RKO (cell line): ENCODE measurements around the gene SPINT2.

Source experiments
- DNase-seq: peaks from one replicate; pipeline ENCODE4 v3.0.0-alpha.2; 2016; ENCODE audit warnings: low spot score

The SPINT2 gene

GRCh38 chr19:38298821-38299680 lies 34.7 kb downstream of the SPINT2 start:
- no peak for DNase-seq

GRCh38 chr19:38303517-38304351 lies 39.4 kb downstream of the SPINT2 start, which contains the start of gene C19orf33:
Gene C19orf33, plus strand, starts transcription at chr19:38304251. Its CDS starts 11 bp downstream, at chr19:38304262.
- DNase-seq = peak; percentile 53

GRCh38 chr19:38304352-38304865 lies 40.0 kb downstream of the SPINT2 start:
- no peak for DNase-seq

GRCh38 chr19:38304866-38305429 lies 40.6 kb downstream of the SPINT2 start:
- DNase-seq = peak; percentile 82

- no peak for DNase-seq
Observed at GRCh38 chr19:38306236-38306635, 41.9 kb downstream of the SPINT2 start.

- DNase-seq = no peak
Observed at GRCh38 chr19:38307076-38307475, 42.7 kb downstream of the SPINT2 start.

GRCh38 chr19:38307597-38307996 lies 43.2 kb downstream of the SPINT2 start:
- DNase-seq = no peak

- no peak for DNase-seq
Observed at GRCh38 chr19:38308006-38308766, 43.8 kb downstream of the SPINT2 start.

GRCh38 chr19:38308926-38309614 lies 44.7 kb downstream of the SPINT2 start:
- DNase-seq = no peak

- no peak for DNase-seq
Observed at GRCh38 chr19:38309615-38310278, 45.4 kb downstream of the SPINT2 start.

GRCh38 chr19:38310279-38310670 lies 45.9 kb downstream of the SPINT2 start:
- DNase-seq = no peak

- DNase-seq = no peak
Observed at GRCh38 chr19:38310986-38311385, 46.6 kb downstream of the SPINT2 start.

- peak; percentile 98 for DNase-seq
Observed at GRCh38 chr19:38315657-38316476, 51.5 kb downstream of the SPINT2 start, which contains the start of gene YIF1B. Gene YIF1B, minus strand, starts transcription at chr19:38315947. Its CDS starts 30 bp downstream, at chr19:38315917.

GRCh38 chr19:38316477-38317067 lies 52.2 kb downstream of the SPINT2 start:
- DNase-seq = no peak

- DNase-seq = no peak
Observed at GRCh38 chr19:38317104-38317612, 52.8 kb downstream of the SPINT2 start.

GRCh38 chr19:38318660-38319059 lies 54.3 kb downstream of the SPINT2 start:
- no peak for DNase-seq

- peak; percentile 60 for DNase-seq
Observed at GRCh38 chr19:38319421-38320258, 55.3 kb downstream of the SPINT2 start, which contains the start of gene KCNK6. Gene KCNK6, plus strand, starts transcription at chr19:38319845. Its CDS starts 106 bp downstream, at chr19:38319951.

GRCh38 chr19:38320969-38321339 lies 56.6 kb downstream of the SPINT2 start:
- DNase-seq = no peak
